SU-DHL-6 (cell line): ENCODE measurements around the gene YEATS4.

ENCODE experiments used
- CTCF ChIP-seq: fragments of 200-600 bp; sonication (generic); IDR thresholded peaks from one replicate; pipeline ENCODE4 v1.5.1; 2017; ENCODE audit warnings: antibody characterized with exemption, mild to moderate bottlenecking, low read length, moderate library complexity; ENCODE audit not compliant: insufficient read depth, poor library complexity, severe bottlenecking
- EZH2phosphoT487 ChIP-seq: fragments of 200-600 bp; sonication (generic), shearing (Covaris generic); conservative IDR thresholded peaks from 2 replicates; pipeline ENCODE4 v1.6.1; 2018; ENCODE audit warnings: mild to moderate bottlenecking, antibody characterized with exemption, low read length, moderate library complexity, mixed read lengths

GRCh38 chr12:69331519-69331908 is 28.0 kb upstream of the YEATS4 start:
- no peak for TF ChIP-seq CTCF
- no peak for TF ChIP-seq EZH2phosphoT487
